H1 (cell line): Measurements from ENCODE around the gene AMZ1. TPM values are rescaled to one million over a fixed set of nuclear protein-coding genes. Genes with fewer than 3 reads are reported as not detected.
A peak's percentile ranks its signal among the peaks of the same experiment; 100 is the strongest.

Experiments used
- CTCF ChIA-PET: fragments of 300-600 bp; sonication (Branson Sonifier 250); formaldehyde crosslinking; loops from one replicate; lab custom pipeline; 2021; ENCODE audit not compliant: partially characterized antibody; lab: Charles Lee
- POLR2A ChIA-PET: fragments of 300-600 bp; sonication (Branson Sonifier 250); formaldehyde crosslinking; loops from one replicate; lab custom pipeline; 2021; ENCODE audit warnings: inconsistent platforms; ENCODE audit not compliant: partially characterized antibody; lab: Charles Lee
- DNase-seq, 2 experiments: peaks; one replicate each; pipeline versions ENCODE4 v3.0.0 to v3.0.0-alpha.2; 2010 to 2022; ENCODE audit warnings: low spot score in 2 of 2, low read depth in 1 of 2, mixed read lengths in 1 of 2
- FAIRE-seq: peaks from 2 replicates; lab custom pipeline; 2011; peaks lifted over from hg19 to GRCh38; lab: Jason Lieb, UNC
- H2AFZ ChIP-seq: 2 replicates; pipeline ENCODE4 v1.8.1; 2012; ENCODE audit warnings: low read length, inconsistent platforms
- H2AK5ac ChIP-seq: 2 replicates; pipeline ENCODE4 v1.6.1; 2013; ENCODE audit warnings: low read depth, low read length
- H2BK120ac ChIP-seq: replicated peaks from 2 replicates; pipeline ENCODE3; 2013; ENCODE audit warnings: low read depth, low read length, inconsistent platforms
- H2BK12ac ChIP-seq: 2 replicates; pipeline ENCODE4 v1.6.1; 2013; ENCODE audit warnings: low read depth, low read length
- H2BK15ac ChIP-seq: 2 replicates; pipeline ENCODE4 v1.6.1; 2013; ENCODE audit warnings: low read length
- H2BK20ac ChIP-seq: 2 replicates; pipeline ENCODE4 v1.6.1; 2013; ENCODE audit warnings: low read length
- H2BK5ac ChIP-seq: 2 replicates; pipeline ENCODE4 v1.6.1; 2013; ENCODE audit warnings: low read depth, low read length
- H3K14ac ChIP-seq: 2 replicates; pipeline ENCODE4 v1.6.1; 2013; ENCODE audit warnings: inconsistent platforms; ENCODE audit not compliant: insufficient read length
- H3K18ac ChIP-seq: 2 replicates; pipeline ENCODE4 v1.6.1; 2013; ENCODE audit warnings: low read length; ENCODE audit errors: extremely low read depth
- H3K23ac ChIP-seq: 2 replicates; pipeline ENCODE4 v1.6.1; 2013; ENCODE audit warnings: inconsistent platforms; ENCODE audit not compliant: insufficient read length
- H3K23me2 ChIP-seq: 2 replicates; pipeline ENCODE4 v1.6.1; 2013; ENCODE audit warnings: low read depth, low read length
- H3K27ac ChIP-seq: 2 replicates; pipeline ENCODE4 v1.6.1; 2011; ENCODE audit warnings: low read depth, low read length, inconsistent platforms
- H3K27me3 ChIP-seq, 4 experiments: replicated peaks in 1 of 4; 1 replicate in 1 of 4; 2 replicates in 3 of 4; pipeline versions ENCODE4 v1.6.1 to v1.8.1; 2011 to 2013; ENCODE audit warnings: low read length in 3 of 4, mild to moderate bottlenecking in 3 of 4, inconsistent platforms in 2 of 4, mixed read lengths in 2 of 4, moderate library complexity in 1 of 4; ENCODE audit not compliant: control insufficient read depth in 3 of 4, insufficient read depth in 3 of 4; ENCODE audit errors: extremely low read depth in 1 of 4
- H3K36me3 ChIP-seq, 4 experiments: 2 replicates each; pipeline versions ENCODE4 v1.6.1 to v1.8.1; 2011 to 2013; ENCODE audit warnings: mild to moderate bottlenecking in 4 of 4, low read length in 3 of 4, moderate library complexity in 2 of 4, control low read depth in 1 of 4, inconsistent platforms in 1 of 4; ENCODE audit not compliant: insufficient read depth in 4 of 4, control insufficient read depth in 2 of 4
- H3K4ac ChIP-seq: replicated peaks from 2 replicates; pipeline ENCODE3; 2013; ENCODE audit warnings: low read length, low read depth, mixed read lengths, inconsistent platforms; ENCODE audit not compliant: insufficient read length
- H3K4me1 ChIP-seq, 4 experiments: replicated peaks in 1 of 4; 1 replicate in 1 of 4; 2 replicates in 3 of 4; pipeline versions ENCODE4 v1.6.1 to v1.8.1; 2011 to 2013; ENCODE audit warnings: low read length in 3 of 4, inconsistent platforms in 2 of 4, mixed read lengths in 1 of 4; ENCODE audit not compliant: insufficient read depth in 4 of 4, control insufficient read depth in 3 of 4
- H3K4me2 ChIP-seq, 2 experiments: 2 replicates each; pipeline versions ENCODE4 v1.6.1 to v1.8.1; 2011 to 2013; ENCODE audit warnings: low read depth in 2 of 2, low read length in 2 of 2, control low read depth in 1 of 2, inconsistent platforms in 1 of 2, mild to moderate bottlenecking in 1 of 2; ENCODE audit not compliant: insufficient read depth in 1 of 2
- H3K4me3 ChIP-seq, 4 experiments: fragments of 200-600, 300-600 bp in 1 of 4; sonication (generic), shearing (Covaris generic), sonication (Bioruptor Twin) in 1 of 4; 2 replicates each; pipeline versions ENCODE4 v1.5.1 to v1.8.1; 2011 to 2016; ENCODE audit warnings: low read length in 4 of 4, low read depth in 3 of 4, control low read depth in 2 of 4, inconsistent platforms in 2 of 4, mild to moderate bottlenecking in 2 of 4, mixed read lengths in 1 of 4, moderate library complexity in 1 of 4; ENCODE audit not compliant: insufficient read depth in 2 of 4; ENCODE audit errors: extremely low read depth in 1 of 4
- H3K56ac ChIP-seq: replicated peaks from 2 replicates; pipeline ENCODE3; 2013; ENCODE audit warnings: low read depth, mild to moderate bottlenecking, mixed read lengths, low read length, inconsistent platforms; ENCODE audit not compliant: insufficient read length
- H3K79me1 ChIP-seq: 2 replicates; pipeline ENCODE4 v1.6.1; 2013; ENCODE audit warnings: low read depth, low read length, control low read depth
- H3K79me2 ChIP-seq, 2 experiments: 2 replicates each; pipeline versions ENCODE4 v1.6.1 to v1.8.1; 2012 to 2013; ENCODE audit warnings: low read length in 2 of 2, mild to moderate bottlenecking in 2 of 2, inconsistent platforms in 1 of 2; ENCODE audit not compliant: insufficient read depth in 2 of 2, control insufficient read depth in 1 of 2
- H3K9ac ChIP-seq, 4 experiments: replicated peaks in 1 of 4; 1 replicate in 1 of 4; 2 replicates in 3 of 4; pipeline versions ENCODE4 v1.6.1 to v1.8.1; 2011 to 2013; ENCODE audit warnings: low read depth in 3 of 4, low read length in 3 of 4, control low read depth in 2 of 4, mild to moderate bottlenecking in 2 of 4, moderate library complexity in 2 of 4, inconsistent platforms in 1 of 4; ENCODE audit errors: extremely low read depth in 1 of 4
- H3K9me3 ChIP-seq, 2 experiments: 2 replicates each; pipeline versions ENCODE4 v1.6.1 to v1.8.1; 2012 to 2013; ENCODE audit warnings: mild to moderate bottlenecking in 2 of 2, moderate library complexity in 2 of 2, control low read depth in 1 of 2, inconsistent platforms in 1 of 2, low read depth in 1 of 2, low read length in 1 of 2, mixed read lengths in 1 of 2; ENCODE audit not compliant: insufficient read depth in 2 of 2
- H4K20me1 ChIP-seq, 2 experiments: replicated peaks in 1 of 2; 2 replicates each; pipeline versions ENCODE3 to v1.8.1; 2011 to 2013; ENCODE audit warnings: inconsistent platforms in 2 of 2, low read length in 2 of 2, mild to moderate bottlenecking in 1 of 2; ENCODE audit not compliant: insufficient read depth in 2 of 2, control insufficient read depth in 1 of 2
- H4K5ac ChIP-seq: 2 replicates; pipeline ENCODE4 v1.6.1; 2013; ENCODE audit warnings: low read length, low read depth, mixed read lengths, inconsistent platforms; ENCODE audit not compliant: insufficient read length
- H4K8ac ChIP-seq: 2 replicates; pipeline ENCODE4 v1.8.0; 2013; ENCODE audit warnings: mild to moderate bottlenecking, moderate library complexity, low read length, inconsistent platforms; ENCODE audit not compliant: insufficient read depth; ENCODE audit errors: extremely low read depth
- H4K91ac ChIP-seq: replicated peaks from 2 replicates; pipeline ENCODE3; 2013; ENCODE audit warnings: low read length, mixed read lengths, inconsistent platforms; ENCODE audit not compliant: insufficient read length
- CHD1 ChIP-seq: IDR thresholded peaks from 2 replicates; pipeline ENCODE4 v1.6.1; 2012; ENCODE audit warnings: low read depth, low read length, improper control_type of control experiment
- CREB1 ChIP-seq: IDR thresholded peaks from 2 replicates; pipeline ENCODE4 v1.6.1; 2012; ENCODE audit warnings: inconsistent platforms
- EGR1 ChIP-seq: IDR thresholded peaks from 2 replicates; pipeline ENCODE4 v1.6.1; 2011; ENCODE audit warnings: low read depth, low read length, borderline replicate concordance
- HDAC6 ChIP-seq: IDR thresholded peaks from one replicate; pipeline ENCODE4 v1.7.1; 2012; ENCODE audit warnings: low read depth, mild to moderate bottlenecking, inconsistent platforms, low read length, moderate library complexity
- JUN ChIP-seq: IDR thresholded peaks from 2 replicates; pipeline ENCODE4 v1.6.1; 2011; ENCODE audit warnings: low read depth, mild to moderate bottlenecking, improper control_type of control experiment, low read length
- NANOG ChIP-seq: IDR thresholded peaks from 2 replicates; pipeline ENCODE4 v1.6.1; 2011; ENCODE audit warnings: low read length, low read depth, mild to moderate bottlenecking, inconsistent platforms; ENCODE audit not compliant: insufficient read depth, poor library complexity, severe bottlenecking
- SAP30 ChIP-seq: fragments of 300-600 bp; sonication (generic); IDR thresholded peaks from 2 replicates; pipeline ENCODE4 v1.7.1; 2012; ENCODE audit warnings: low read length, moderate library complexity, mild to moderate bottlenecking, inconsistent platforms; ENCODE audit not compliant: insufficient read depth, insufficient replicate concordance
- TAF7 ChIP-seq: optimal IDR thresholded peaks from 2 replicates; pipeline ENCODE3; 2011; ENCODE audit warnings: low read depth, mild to moderate bottlenecking, inconsistent platforms, low read length, moderate library complexity, borderline replicate concordance
- WGBS, 2 experiments: shearing (Covaris generic) in 1 of 2; methylation state at CpG; one replicate each; pipeline versions ENCODE4 v1.1.6 to v1.1.7; 2013 to 2015; ENCODE audit warnings: low lambda C conversion rate in 2 of 2, mixed read lengths in 2 of 2, inconsistent platforms in 1 of 2, low coverage in 1 of 2, missing lambda C conversion rate in 1 of 2; ENCODE audit not compliant: insufficient replicate concordance in 2 of 2, insufficient coverage in 1 of 2, insufficient read length in 1 of 2; ENCODE audit errors: extremely low coverage in 1 of 2, missing lambda C conversion rate in 1 of 2; 5-methylcytosine and 5-hydroxymethylcytosine counted together
- polyA plus RNA-seq, 7 experiments: library from polyadenylated mRNA; depleted of rRNA in 3 of 7; stranded (reverse) in 5 of 7; unstranded in 2 of 7; fragments of >200 nt in 5 of 7; fragments of 200-250 nt in 2 of 7; gene quantifications; 1 replicate in 5 of 7; 2 replicates in 1 of 7; 4 replicates in 1 of 7; pipeline versions ENCODE4 v1.2.1 to v1.2.3, GENCODE V29; 2011 to 2013; ENCODE audit warnings: missing spikeins in 2 of 7, mixed read lengths in 2 of 7
- total RNA-seq: library from RNA; stranded (reverse); fragmentation: NEBNext Ultra II Directional; extraction: Animal tissue kit (Norgen Biotek cat#: 25700); gene quantifications from 2 replicates; pipeline ENCODE4 v1.2.1, GENCODE V29; 2021

AMZ1 gene
- total and polyA plus RNA-seq, 2 of the 8 experiments (the other 6 are each of a cell fraction or from before 2014, with no cell fraction given) = 0.59 to 1.4 TPM

DNA sequence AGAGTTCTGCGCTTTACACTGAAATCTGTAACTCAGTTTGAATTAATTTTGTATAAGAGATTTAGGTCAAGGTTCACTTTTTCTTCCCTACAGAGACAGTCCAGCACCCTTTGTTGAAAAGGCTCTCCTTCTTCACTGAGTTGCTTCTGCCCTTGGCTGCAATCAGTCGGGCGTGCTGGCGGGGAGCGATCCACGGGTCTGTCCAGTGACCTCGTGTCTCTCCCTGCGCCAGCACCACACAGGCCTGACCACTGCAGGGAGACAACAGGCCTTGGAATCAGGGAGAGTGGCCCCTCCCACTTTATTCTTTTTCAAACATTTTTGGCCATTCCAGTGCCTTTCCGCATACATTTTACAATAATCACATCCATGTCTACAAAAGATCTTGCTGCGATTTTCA, 66.9 kb downstream of the AMZ1 start:
- Histone ChIP-seq H3K14ac (no peak overlapping the region), H3K79me2 (peaks cover 2 to 79% of the 10 kb centered on the region in 2 experiments; a peak in 3 of 4 replicates), H4K20me1 (peaks cover 0 to 2% of the 10 kb centered on the region in 2 experiments), H3K27ac (no peak overlapping the region)
- POLR2A ChIA-PET = interaction anchor here (0.7 to 0.8 kb wide), 2 partner anchors 14 to 322 kb away, joined by 3 to 4 read pairs; no protein-coding TSS in a partner anchor
- FAIRE-seq = no peak
- no peak for TF ChIP-seq EGR1
- TF ChIP-seq SAP30 = no peak
- TF ChIP-seq TAF7 = no peak
- no peak for TF ChIP-seq JUN
- no peak for TF ChIP-seq CREB1
- no peak for TF ChIP-seq CHD1
- no peak for TF ChIP-seq HDAC6
- TF ChIP-seq NANOG = no peak
- TF ChIP-seq, all 59 proteins: peak for 0
- H3K9me3 ChIP-seq = no peaks in the 10 kb centered on the region
- no peak overlapping the region for H2AK5ac ChIP-seq
- peak in 1 of 2 experiments; percentile 28 for DNase-seq
- peaks cover 8% of the 10 kb centered on the region; the same call in 1 of the 2 replicates for H3K79me1 ChIP-seq
- H3K4ac ChIP-seq = no peak overlapping the region
- no peak overlapping the region for H2BK15ac ChIP-seq
- peaks cover 0 to 1% (median 0%) of the 10 kb centered on the region in 4 experiments; a peak in 3 of 7 replicates for H3K4me1 ChIP-seq
- H3K4me3 ChIP-seq = no peak overlapping the region
- no peak overlapping the region for H3K4me2 ChIP-seq
- no peaks in the 10 kb centered on the region; the same call in 1 of the 2 replicates for H3K23me2 ChIP-seq
- H4K5ac ChIP-seq = no peak overlapping the region
- H2BK12ac ChIP-seq = no peak overlapping the region
- 96% methylated on average over 10 of the region's 10 CpGs; no CpG with 5 or more reads in 1 of the 2 experiments for WGBS, 2 experiments
- no peak overlapping the region for H2BK20ac ChIP-seq
- H4K91ac ChIP-seq = no peak overlapping the region
- no peak overlapping the region for H2BK5ac ChIP-seq
- no peaks in the 10 kb centered on the region for H3K27me3 ChIP-seq
- no peaks in the 10 kb centered on the region; a peak in 1 of 8 replicates for H3K36me3 ChIP-seq
- CTCF ChIA-PET = interaction anchor here (2.1 kb wide), 1 partner anchor 9 kb away, joined by 10 read pairs; no protein-coding TSS in a partner anchor
- H3K23ac ChIP-seq = no peak overlapping the region
- no peak overlapping the region for H4K8ac ChIP-seq
- H2BK120ac ChIP-seq = no peak overlapping the region
- H2AFZ ChIP-seq = no peak overlapping the region
- H3K18ac ChIP-seq = no peak overlapping the region
- H3K56ac ChIP-seq = no peak overlapping the region
- H3K9ac ChIP-seq = no peak overlapping the region
